GM23338 (cell line): ENCODE data around the gene CDC42BPB. TPM values are rescaled to one million over a fixed set of nuclear protein-coding genes. Genes with fewer than 3 reads are reported as not detected.

ENCODE experiments used
- ATAC-seq: fragments of 200-7000 bp; cut with Tn5 transposase; 3 replicates; pipeline ENCODE4 v1.9.1; 2020
- DNase-seq: peaks from one replicate; pipeline ENCODE4 v3.0.0-alpha.2; 2015; ENCODE audit warnings: low spot score
- H2AFZ ChIP-seq: fragments of 200-600 bp; sonication (generic); 2 replicates; pipeline ENCODE4 v1.8.0; 2016; ENCODE audit warnings: antibody characterized with exemption, mild to moderate bottlenecking, moderate library complexity
- H3F3A ChIP-seq: fragments of 200-600 bp; sonication (generic); replicated peaks from 2 replicates; pipeline ENCODE4 v1.8.0; 2017; ENCODE audit warnings: antibody characterized with exemption, mixed run types, low read depth
- H3K27ac ChIP-seq: fragments of 200-600 bp; sonication (generic); 2 replicates; pipeline ENCODE4 v1.6.1; 2016; ENCODE audit warnings: low read depth
- H3K27me3 ChIP-seq: fragments of 200-600 bp; sonication (generic); 2 replicates; pipeline ENCODE4 v1.8.0; 2016; ENCODE audit warnings: mild to moderate bottlenecking, mixed run types, moderate library complexity; ENCODE audit not compliant: insufficient read depth
- H3K36me3 ChIP-seq: fragments of 200-600 bp; sonication (generic); 2 replicates; pipeline ENCODE4 v1.8.0; 2016; ENCODE audit warnings: mild to moderate bottlenecking; ENCODE audit not compliant: insufficient read depth
- H3K4me1 ChIP-seq: fragments of 200-600 bp; sonication (generic); 2 replicates; pipeline ENCODE4 v1.8.0; 2016; ENCODE audit warnings: mild to moderate bottlenecking, moderate library complexity; ENCODE audit not compliant: insufficient read depth
- H3K4me2 ChIP-seq: fragments of 200-600 bp; sonication (generic); 2 replicates; pipeline ENCODE4 v1.7.1; 2017; ENCODE audit warnings: mixed run types
- H3K4me3 ChIP-seq: fragments of 200-600 bp; sonication (generic); 2 replicates; pipeline ENCODE4 v1.6.1; 2016; ENCODE audit warnings: mixed run types
- H3K79me2 ChIP-seq: fragments of 200-600 bp; sonication (generic); replicated peaks from 2 replicates; pipeline ENCODE4 v1.8.0; 2017; ENCODE audit warnings: mild to moderate bottlenecking; ENCODE audit not compliant: insufficient read depth
- H3K9me2 ChIP-seq: fragments of 200-600 bp; sonication (generic); 2 replicates; pipeline ENCODE4 v1.8.0; 2017; ENCODE audit not compliant: insufficient read depth
- H4K20me1 ChIP-seq: fragments of 200-600 bp; sonication (generic); replicated peaks from 2 replicates; pipeline ENCODE4 v1.8.0; 2017; ENCODE audit warnings: mild to moderate bottlenecking; ENCODE audit not compliant: insufficient read depth
- H3K27ac Mint-ChIP-seq: 2 replicates; pipeline ENCODE4 v1.8.0; 2020; ENCODE audit warnings: inconsistent platforms, mild to moderate bottlenecking, moderate library complexity, mixed read lengths
- H3K27me3 Mint-ChIP-seq: 3 replicates; pipeline ENCODE4 v1.8.0; 2022; ENCODE audit warnings: low read depth, mild to moderate bottlenecking, moderate library complexity, mixed read lengths, inconsistent platforms; ENCODE audit not compliant: insufficient read depth, poor library complexity
- H3K36me3 Mint-ChIP-seq: 3 replicates; pipeline ENCODE4 v1.8.0; 2021; ENCODE audit warnings: low read depth, mild to moderate bottlenecking, inconsistent platforms, moderate library complexity, mixed read lengths
- H3K4me1 Mint-ChIP-seq: 3 replicates; pipeline ENCODE4 v1.8.0; 2020; ENCODE audit warnings: mild to moderate bottlenecking, inconsistent platforms, mixed read lengths
- H3K4me3 Mint-ChIP-seq: 3 replicates; pipeline ENCODE4 v1.8.0; 2021; ENCODE audit warnings: moderate library complexity, mild to moderate bottlenecking, inconsistent platforms, mixed read lengths
- H3K9me3 Mint-ChIP-seq: 3 replicates; pipeline ENCODE4 v1.8.0; 2020; ENCODE audit warnings: moderate library complexity, mild to moderate bottlenecking, inconsistent platforms, mixed read lengths
- CTCF ChIP-seq, 2 experiments: fragments of 200-600 bp in 1 of 2; sonication (generic) in 1 of 2; conservative IDR thresholded peaks; 2 replicates each; pipeline versions ENCODE4 v1.5.1 to v1.6.1; 2016 to 2017; ENCODE audit warnings: antibody characterized with exemption in 2 of 2, low read depth in 2 of 2, mild to moderate bottlenecking in 2 of 2, moderate library complexity in 1 of 2
- ETS1 ChIP-seq: IDR thresholded peaks from 2 replicates; pipeline ENCODE4 v1.6.1; 2016; ENCODE audit warnings: antibody characterized with exemption
- EZH2 ChIP-seq: fragments of 200-600 bp; sonication (generic); IDR thresholded peaks from one replicate; pipeline ENCODE4 v1.8.0; 2017; ENCODE audit warnings: antibody characterized with exemption, mild to moderate bottlenecking, low read depth; ENCODE audit not compliant: unreplicated experiment
- EZH2phosphoT487 ChIP-seq: fragments of 200-600 bp; sonication (generic); IDR thresholded peaks from one replicate; pipeline ENCODE4 v1.8.1; 2018; ENCODE audit warnings: antibody characterized with exemption; ENCODE audit not compliant: unreplicated experiment
- JUNB ChIP-seq: IDR thresholded peaks from one replicate; pipeline ENCODE4 v1.6.1; 2016; ENCODE audit warnings: antibody characterized with exemption; ENCODE audit not compliant: unreplicated experiment
- NANOG ChIP-seq: IDR thresholded peaks from 2 replicates; pipeline ENCODE4 v1.6.1; 2016; ENCODE audit warnings: antibody characterized with exemption, borderline replicate concordance
- POLR2AphosphoS5 ChIP-seq: IDR thresholded peaks from 2 replicates; pipeline ENCODE4 v1.6.1; 2016; ENCODE audit warnings: antibody characterized with exemption, low read depth
- REST ChIP-seq: IDR thresholded peaks from one replicate; pipeline ENCODE4 v1.6.1; 2018; ENCODE audit warnings: antibody characterized with exemption; ENCODE audit not compliant: unreplicated experiment
- STAT1 ChIP-seq: IDR thresholded peaks from one replicate; pipeline ENCODE4 v1.6.1; 2016; ENCODE audit warnings: antibody characterized with exemption; ENCODE audit not compliant: unreplicated experiment
- ZNF331 ChIP-seq: fragments of 250-450 bp; sonication (Bioruptor Pico); IDR thresholded peaks from 2 replicates; pipeline ENCODE4 v1.5.0; 2020; ENCODE audit warnings: low read depth, mild to moderate bottlenecking, moderate library complexity
- polyA plus RNA-seq: library from polyadenylated mRNA; unstranded; fragments of >200 nt; fragmentation: Nextera tagmentation; extraction: Ambion mirVana; gene quantifications from 2 replicates; pipeline ENCODE4 v1.2.1, GENCODE V29; 2016
- total RNA-seq: library from RNA; depleted of rRNA; stranded (reverse); fragments of >200 nt; shearing (Covaris generic); gene quantifications from 2 replicates; pipeline ENCODE4 v1.2.3, GENCODE V29; 2014

The CDC42BPB gene
- total and polyA plus RNA-seq, 2 experiments from 2014 or later = 12.3 to 127 TPM

GRCh38 chr14:102998393-102998792, 59.0 kb downstream of the CDC42BPB start:
- Histone ChIP-seq H3K4me2 (no peak overlapping the region), H3K4me3 (no peak overlapping the region), H3K79me2 (peaks cover 8% of the 10 kb centered on the region; the same call in 1 of the 2 replicates), H4K20me1 (peaks cover 4% of the 10 kb centered on the region; the same call in 1 of the 2 replicates), H3K27ac (no peak overlapping the region), H3K36me3 (peaks cover 6% of the 10 kb centered on the region; the same call in 1 of the 2 replicates), H3K9me2 (no peaks in the 10 kb centered on the region), H3F3A (no peaks in the 10 kb centered on the region), H3K27me3 (no peaks in the 10 kb centered on the region), H3K4me1 (no peaks in the 10 kb centered on the region), H2AFZ (no peak overlapping the region)
- Mint-ChIP-seq H3K36me3 (peaks cover 46% of the 10 kb centered on the region), H3K4me3 (no peak overlapping the region), H3K27ac (no peak overlapping the region), H3K9me3 (no peaks in the 10 kb centered on the region), H3K27me3 (peaks cover 10% of the 10 kb centered on the region), H3K4me1 (no peaks in the 10 kb centered on the region; the same call in 2 of the 3 replicates)
- no peak for TF ChIP-seq ETS1
- no peak for TF ChIP-seq POLR2AphosphoS5
- no peak for TF ChIP-seq STAT1
- no peak for TF ChIP-seq ZNF331 (CRISPR knock-in tag)
- TF ChIP-seq JUNB = no peak
- no peak for TF ChIP-seq EZH2
- no peak for TF ChIP-seq EZH2phosphoT487
- TF ChIP-seq NANOG = no peak
- ATAC-seq = no peak
- no peak for DNase-seq

GRCh38 chr14:102996941-102997340, 60.4 kb downstream of the CDC42BPB start:
- peaks cover 10% of the 10 kb centered on the region for H3K27me3 Mint-ChIP-seq
- Histone ChIP-seq H3F3A (no peaks in the 10 kb centered on the region), H3K4me3 (no peak overlapping the region), H3K27ac (no peak overlapping the region), H3K27me3 (no peaks in the 10 kb centered on the region), H3K36me3 (peaks cover 6% of the 10 kb centered on the region; the same call in 1 of the 2 replicates), H3K4me2 (no peak overlapping the region), H4K20me1 (peaks cover 10% of the 10 kb centered on the region), H3K79me2 (peaks cover 5% of the 10 kb centered on the region; the same call in 1 of the 2 replicates), H2AFZ (no peak overlapping the region), H3K9me2 (no peaks in the 10 kb centered on the region), H3K4me1 (no peaks in the 10 kb centered on the region)
- peaks cover 45% of the 10 kb centered on the region; the same call in 2 of the 3 replicates for H3K36me3 Mint-ChIP-seq
- H3K4me1 Mint-ChIP-seq = peaks cover 5% of the 10 kb centered on the region; the same call in 2 of the 3 replicates
- no peak for ATAC-seq
- no peak for DNase-seq
- H3K9me3 Mint-ChIP-seq = no peaks in the 10 kb centered on the region
- no peak overlapping the region for H3K27ac Mint-ChIP-seq
- no peak overlapping the region for H3K4me3 Mint-ChIP-seq
- no peak for TF ChIP-seq CTCF (conservative IDR thresholded peaks at IDR 0.05; ENCODE audit: low read depth in 2 of 2)
- TF ChIP-seq REST = no peak
